SK-N-SH (cell line): ENCODE measurements around the gene TOPAZ1. TPM values are rescaled to one million over a fixed set of nuclear protein-coding genes. Genes with fewer than 3 reads are reported as not detected.

Source experiments
- CTCF ChIA-PET: fragments of 300-600, 350-600 bp; formaldehyde crosslinking; extraction: SDS; loops from one replicate; lab custom pipeline; 2021; lab: Yijun Ruan, JAX
- POLR2A ChIA-PET: fragments of 350-600 bp; sonication (Branson Sonifier 250); formaldehyde crosslinking; extraction: SDS; loops from one replicate; lab custom pipeline; 2020; ENCODE audit warnings: antibody characterized with exemption, inconsistent platforms; lab: Yijun Ruan, JAX
- DNase-seq: peaks from one replicate; pipeline ENCODE4 v3.0.0; 2012
- H2AFZ ChIP-seq: fragments of 200-600 bp; sonication (generic); 2 replicates; pipeline ENCODE4 v1.8.1; 2016; ENCODE audit warnings: antibody characterized with exemption, mild to moderate bottlenecking, low read depth
- H3F3A ChIP-seq: fragments of 200-600 bp; sonication (generic); replicated peaks from 2 replicates; pipeline ENCODE3; 2016; ENCODE audit warnings: antibody characterized with exemption, mild to moderate bottlenecking; ENCODE audit not compliant: insufficient read depth
- H3K27ac ChIP-seq, 2 experiments: fragments of 200-500 bp in 1 of 2; fragments of 200-600 bp in 1 of 2; sonication (Bioruptor generic) in 1 of 2; sonication (generic), shearing (Covaris generic) in 1 of 2; 2 replicates each; pipeline versions ENCODE4 v1.5.1 to v1.6.1; 2014 to 2016; ENCODE audit warnings: low read depth in 2 of 2, inconsistent platforms in 1 of 2, low read length in 1 of 2, mild to moderate bottlenecking in 1 of 2, mixed read lengths in 1 of 2
- H3K27me3 ChIP-seq: fragments of 200-600 bp; sonication (generic), shearing (Covaris generic); 2 replicates; pipeline ENCODE4 v1.6.1; 2016; ENCODE audit warnings: mixed run types; ENCODE audit not compliant: insufficient read depth
- H3K36me3 ChIP-seq, 2 experiments: fragments of 200-500 bp in 1 of 2; fragments of 200-600 bp in 1 of 2; sonication (Bioruptor generic) in 1 of 2; sonication (generic) in 1 of 2; replicated peaks in 1 of 2; 2 replicates each; pipeline versions ENCODE3 to v1.5.1; 2014 to 2016; ENCODE audit warnings: low read length in 1 of 2, mild to moderate bottlenecking in 1 of 2; ENCODE audit not compliant: insufficient read depth in 2 of 2, control insufficient read depth in 1 of 2
- H3K4me1 ChIP-seq, 2 experiments: fragments of 200-500 bp in 1 of 2; fragments of 200-600 bp in 1 of 2; sonication (Bioruptor generic) in 1 of 2; sonication (generic), shearing (Covaris generic) in 1 of 2; 2 replicates each; pipeline versions ENCODE4 v1.5.1 to v1.6.1; 2014 to 2016; ENCODE audit warnings: low read depth in 1 of 2, low read length in 1 of 2, mixed run types in 1 of 2; ENCODE audit not compliant: insufficient read depth in 2 of 2, control insufficient read depth in 1 of 2
- H3K4me2 ChIP-seq: fragments of 200-600 bp; sonication (generic), shearing (Covaris generic); 2 replicates; pipeline ENCODE4 v1.6.1; 2017; ENCODE audit warnings: mixed run types
- H3K4me3 ChIP-seq, 2 experiments: fragments of 200-500 bp in 1 of 2; fragments of 200-600 bp in 1 of 2; sonication (Bioruptor generic) in 1 of 2; sonication (generic), shearing (Covaris generic) in 1 of 2; 2 replicates each; pipeline versions ENCODE4 v1.5.1 to v1.8.1; 2014 to 2016; ENCODE audit warnings: low read depth in 2 of 2, inconsistent platforms in 1 of 2, low read length in 1 of 2, mild to moderate bottlenecking in 1 of 2, mixed read lengths in 1 of 2, moderate library complexity in 1 of 2
- H3K79me2 ChIP-seq: fragments of 200-600 bp; sonication (generic); 2 replicates; pipeline ENCODE4 v1.8.1; 2017; ENCODE audit warnings: mild to moderate bottlenecking; ENCODE audit not compliant: insufficient read depth
- H3K9ac ChIP-seq: fragments of 200-600 bp; sonication (generic); 2 replicates; pipeline ENCODE4 v1.6.1; 2017; ENCODE audit warnings: mixed run types
- H3K9me2 ChIP-seq: fragments of 200-600 bp; sonication (generic); 2 replicates; pipeline ENCODE4 v1.6.1; 2017; ENCODE audit warnings: mixed run types
- H3K9me3 ChIP-seq: fragments of 200-600 bp; sonication (generic); 2 replicates; pipeline ENCODE4 v1.6.1; 2017; ENCODE audit warnings: mixed run types, mild to moderate bottlenecking, moderate library complexity
- H4K20me1 ChIP-seq: fragments of 200-600 bp; sonication (generic); 2 replicates; pipeline ENCODE4 v1.6.1; 2017; ENCODE audit warnings: mild to moderate bottlenecking, mixed run types; ENCODE audit not compliant: insufficient read depth
- CHD2 ChIP-seq: fragments of 150-350 bp; IDR thresholded peaks from 2 replicates; pipeline ENCODE4 v1.6.1; 2018; ENCODE audit warnings: low read length; ENCODE audit not compliant: partially characterized antibody
- ELF1 ChIP-seq: IDR thresholded peaks from 2 replicates; pipeline ENCODE4 v1.4.0; 2012
- FOSL2 ChIP-seq: IDR thresholded peaks from 2 replicates; pipeline ENCODE4 v1.4.0; 2012; ENCODE audit warnings: low read depth, mild to moderate bottlenecking, moderate library complexity, borderline replicate concordance
- FOXJ3 ChIP-seq: sonication (generic); formaldehyde crosslinking; IDR thresholded peaks from 2 replicates; pipeline ENCODE4 v1.5.1; 2020; ENCODE audit warnings: mild to moderate bottlenecking, missing genetic modification reagents
- FOXM1 ChIP-seq: IDR thresholded peaks from 2 replicates; pipeline ENCODE4 v1.4.0; 2012; ENCODE audit warnings: low read depth, mild to moderate bottlenecking
- GABPA ChIP-seq: IDR thresholded peaks from 2 replicates; pipeline ENCODE4 v1.4.0; 2012; ENCODE audit warnings: low read depth, mild to moderate bottlenecking
- JUND ChIP-seq: IDR thresholded peaks from 2 replicates; pipeline ENCODE4 v1.4.0; 2012
- NFIC ChIP-seq: IDR thresholded peaks from 2 replicates; pipeline ENCODE4 v1.4.0; 2012; ENCODE audit warnings: borderline replicate concordance
- POLR2AphosphoS5 ChIP-seq: IDR thresholded peaks from 2 replicates; pipeline ENCODE4 v1.6.1; 2012; ENCODE audit warnings: low read depth, low read length
- RAD21 ChIP-seq: IDR thresholded peaks from 2 replicates; pipeline ENCODE4 v1.6.1; 2012; ENCODE audit warnings: mild to moderate bottlenecking, low read length
- RFX5 ChIP-seq: IDR thresholded peaks from 2 replicates; pipeline ENCODE4 v1.6.1; 2012; ENCODE audit warnings: mild to moderate bottlenecking, improper control_type of control experiment, low read length
- RXRA ChIP-seq: IDR thresholded peaks from 2 replicates; pipeline ENCODE4 v1.4.0; 2012; ENCODE audit warnings: low read depth, mild to moderate bottlenecking, borderline replicate concordance
- TCF12 ChIP-seq: IDR thresholded peaks from 2 replicates; pipeline ENCODE4 v1.4.0; 2012
- TEAD4 ChIP-seq: IDR thresholded peaks from 2 replicates; pipeline ENCODE4 v1.4.0; 2012; ENCODE audit warnings: mild to moderate bottlenecking, borderline replicate concordance; ENCODE audit not compliant: insufficient read depth
- YY1 ChIP-seq: IDR thresholded peaks from 2 replicates; pipeline ENCODE4 v1.4.0; 2012; ENCODE audit warnings: low read depth, mild to moderate bottlenecking
- WGBS: methylation state at CpG from one replicate; pipeline ENCODE4 v1.1.6; 2017; ENCODE audit warnings: low lambda C conversion rate; 5-methylcytosine and 5-hydroxymethylcytosine counted together
- polyA plus RNA-seq, 3 experiments: library from polyadenylated mRNA; depleted of rRNA; stranded (reverse); fragments of >200 nt; gene quantifications; 2 replicates each; pipeline ENCODE4 v1.2.3, GENCODE V29; 2012
- TF ChIP-seq, protein P1 (sequence below): IDR thresholded peaks from 2 replicates; pipeline ENCODE4 v1.6.1; 2012; ENCODE audit warnings: mild to moderate bottlenecking, low read depth, low read length, moderate library complexity
- TF ChIP-seq, protein P2 (sequence below): IDR thresholded peaks from 2 replicates; pipeline ENCODE4 v1.4.0; 2012; ENCODE audit warnings: low read depth
- TF ChIP-seq, protein P3 (sequence below): fragments of 150-350 bp; IDR thresholded peaks from 2 replicates; pipeline ENCODE4 v1.6.1; 2016; ENCODE audit warnings: mild to moderate bottlenecking, low read depth, low read length
- TF ChIP-seq, protein P4 (sequence below): IDR thresholded peaks from 2 replicates; pipeline ENCODE4 v1.4.0; 2012; ENCODE audit warnings: low read depth, borderline replicate concordance
- TF ChIP-seq, protein P5 (sequence below): IDR thresholded peaks from 2 replicates; pipeline ENCODE4 v1.4.0; 2012; ENCODE audit warnings: low read depth, borderline replicate concordance
- TF ChIP-seq, protein P6 (sequence below): IDR thresholded peaks from 2 replicates; pipeline ENCODE4; 2012

The TOPAZ1 gene
- polyA plus RNA-seq, 1 of the 3 experiments (the other 2 are of a cell fraction): not detected

DNA sequence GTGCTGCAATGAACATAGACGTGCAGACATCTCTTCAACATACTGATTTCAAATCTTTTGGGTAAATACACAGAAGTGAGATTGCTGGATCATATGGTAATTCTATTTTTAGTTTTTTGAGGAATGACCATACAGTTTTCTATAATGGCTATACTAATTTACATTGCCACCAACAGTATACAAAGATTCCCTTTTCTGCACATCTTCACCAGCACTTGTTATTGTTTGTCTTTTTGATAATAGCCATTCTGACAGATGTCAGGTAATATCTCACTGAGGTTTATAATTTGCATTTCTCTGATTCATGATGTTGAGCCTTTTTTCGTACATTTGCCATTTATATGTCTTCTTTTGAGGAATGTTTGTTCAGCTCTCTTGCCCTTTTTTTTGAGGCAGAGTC lies 30.5 kb downstream of the TOPAZ1 start:
- Histone ChIP-seq H3K9me2 (no peaks in the 10 kb centered on the region), H2AFZ (no peak overlapping the region), H3K27ac (no peak overlapping the region), H3K4me1 (no peaks in the 10 kb centered on the region), H3K9ac (no peak overlapping the region), H3K79me2 (no peaks in the 10 kb centered on the region), H3K27me3 (no peaks in the 10 kb centered on the region), H3K9me3 (no peaks in the 10 kb centered on the region), H3K36me3 (no peaks in the 10 kb centered on the region), H3K4me2 (no peak overlapping the region), H3K4me3 (no peak overlapping the region), H3F3A (no peaks in the 10 kb centered on the region), H4K20me1 (no peaks in the 10 kb centered on the region)
- TF ChIP-seq CHD2 (no peak), RAD21 (no peak), ELF1 (no peak), JUND (no peak), RFX5 (no peak), FOXJ3 (CRISPR knock-in tag) (no peak)
- TF ChIP-seq, protein P1, sequence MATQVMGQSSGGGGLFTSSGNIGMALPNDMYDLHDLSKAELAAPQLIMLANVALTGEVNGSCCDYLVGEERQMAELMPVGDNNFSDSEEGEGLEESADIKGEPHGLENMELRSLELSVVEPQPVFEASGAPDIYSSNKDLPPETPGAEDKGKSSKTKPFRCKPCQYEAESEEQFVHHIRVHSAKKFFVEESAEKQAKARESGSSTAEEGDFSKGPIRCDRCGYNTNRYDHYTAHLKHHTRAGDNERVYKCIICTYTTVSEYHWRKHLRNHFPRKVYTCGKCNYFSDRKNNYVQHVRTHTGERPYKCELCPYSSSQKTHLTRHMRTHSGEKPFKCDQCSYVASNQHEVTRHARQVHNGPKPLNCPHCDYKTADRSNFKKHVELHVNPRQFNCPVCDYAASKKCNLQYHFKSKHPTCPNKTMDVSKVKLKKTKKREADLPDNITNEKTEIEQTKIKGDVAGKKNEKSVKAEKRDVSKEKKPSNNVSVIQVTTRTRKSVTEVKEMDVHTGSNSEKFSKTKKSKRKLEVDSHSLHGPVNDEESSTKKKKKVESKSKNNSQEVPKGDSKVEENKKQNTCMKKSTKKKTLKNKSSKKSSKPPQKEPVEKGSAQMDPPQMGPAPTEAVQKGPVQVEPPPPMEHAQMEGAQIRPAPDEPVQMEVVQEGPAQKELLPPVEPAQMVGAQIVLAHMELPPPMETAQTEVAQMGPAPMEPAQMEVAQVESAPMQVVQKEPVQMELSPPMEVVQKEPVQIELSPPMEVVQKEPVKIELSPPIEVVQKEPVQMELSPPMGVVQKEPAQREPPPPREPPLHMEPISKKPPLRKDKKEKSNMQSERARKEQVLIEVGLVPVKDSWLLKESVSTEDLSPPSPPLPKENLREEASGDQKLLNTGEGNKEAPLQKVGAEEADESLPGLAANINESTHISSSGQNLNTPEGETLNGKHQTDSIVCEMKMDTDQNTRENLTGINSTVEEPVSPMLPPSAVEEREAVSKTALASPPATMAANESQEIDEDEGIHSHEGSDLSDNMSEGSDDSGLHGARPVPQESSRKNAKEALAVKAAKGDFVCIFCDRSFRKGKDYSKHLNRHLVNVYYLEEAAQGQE: no peak
- CTCF ChIA-PET: no interaction called here
- no peak for DNase-seq
- 23% methylated on average over 2 of the region's 2 CpGs for WGBS
- POLR2A ChIA-PET: no interaction called here

DNA sequence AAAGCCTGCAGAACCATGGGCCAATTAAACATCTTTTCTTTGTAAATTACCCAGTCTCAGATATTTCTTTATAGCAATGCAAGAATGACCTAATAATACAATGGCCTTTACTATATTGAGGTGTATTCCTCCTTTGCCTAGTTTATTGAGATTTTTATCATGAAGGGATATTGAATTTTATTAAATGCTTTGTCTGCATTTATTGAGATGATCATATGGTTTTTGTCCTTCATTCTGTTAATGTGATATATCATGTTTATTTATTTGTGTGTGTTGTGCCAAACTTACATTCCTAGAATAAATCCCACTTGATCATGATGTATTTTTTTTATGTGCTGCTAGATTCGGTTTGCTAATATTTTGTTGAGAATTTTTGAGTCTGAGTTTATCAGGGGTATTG lies 36.2 kb downstream of the TOPAZ1 start:
- no peak overlapping the region for H3K27ac ChIP-seq
- no peaks in the 10 kb centered on the region for H3K9me3 ChIP-seq
- no peaks in the 10 kb centered on the region for H3K9me2 ChIP-seq
- no peak overlapping the region for H2AFZ ChIP-seq
- no peaks in the 10 kb centered on the region for H3K79me2 ChIP-seq
- no peak for DNase-seq
- H3K4me2 ChIP-seq: no peak overlapping the region
- ChIA-PET POLR2A (no interaction called here), CTCF (no interaction called here)
- 9% methylated on average over 1 of the region's 1 CpG for WGBS
- H4K20me1 ChIP-seq: no peaks in the 10 kb centered on the region
- H3K36me3 ChIP-seq: no peaks in the 10 kb centered on the region
- H3K4me1 ChIP-seq: no peaks in the 10 kb centered on the region; a peak in 1 of 4 replicates
- no peaks in the 10 kb centered on the region for H3F3A ChIP-seq
- no peak overlapping the region for H3K4me3 ChIP-seq
- H3K9ac ChIP-seq: no peak overlapping the region
- no peaks in the 10 kb centered on the region for H3K27me3 ChIP-seq
- no peak for TF ChIP-seq GABPA
- TF ChIP-seq, protein P2, sequence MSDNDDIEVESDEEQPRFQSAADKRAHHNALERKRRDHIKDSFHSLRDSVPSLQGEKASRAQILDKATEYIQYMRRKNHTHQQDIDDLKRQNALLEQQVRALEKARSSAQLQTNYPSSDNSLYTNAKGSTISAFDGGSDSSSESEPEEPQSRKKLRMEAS: no peak
- no peak for TF ChIP-seq POLR2AphosphoS5
- TF ChIP-seq, protein P3, sequence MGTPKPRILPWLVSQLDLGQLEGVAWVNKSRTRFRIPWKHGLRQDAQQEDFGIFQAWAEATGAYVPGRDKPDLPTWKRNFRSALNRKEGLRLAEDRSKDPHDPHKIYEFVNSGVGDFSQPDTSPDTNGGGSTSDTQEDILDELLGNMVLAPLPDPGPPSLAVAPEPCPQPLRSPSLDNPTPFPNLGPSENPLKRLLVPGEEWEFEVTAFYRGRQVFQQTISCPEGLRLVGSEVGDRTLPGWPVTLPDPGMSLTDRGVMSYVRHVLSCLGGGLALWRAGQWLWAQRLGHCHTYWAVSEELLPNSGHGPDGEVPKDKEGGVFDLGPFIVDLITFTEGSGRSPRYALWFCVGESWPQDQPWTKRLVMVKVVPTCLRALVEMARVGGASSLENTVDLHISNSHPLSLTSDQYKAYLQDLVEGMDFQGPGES: no peak
- TF ChIP-seq, protein P4, sequence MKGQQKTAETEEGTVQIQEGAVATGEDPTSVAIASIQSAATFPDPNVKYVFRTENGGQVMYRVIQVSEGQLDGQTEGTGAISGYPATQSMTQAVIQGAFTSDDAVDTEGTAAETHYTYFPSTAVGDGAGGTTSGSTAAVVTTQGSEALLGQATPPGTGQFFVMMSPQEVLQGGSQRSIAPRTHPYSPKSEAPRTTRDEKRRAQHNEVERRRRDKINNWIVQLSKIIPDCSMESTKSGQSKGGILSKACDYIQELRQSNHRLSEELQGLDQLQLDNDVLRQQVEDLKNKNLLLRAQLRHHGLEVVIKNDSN: no peak
- no peak for TF ChIP-seq FOSL2
- TF ChIP-seq TCF12: no peak
- no peak for TF ChIP-seq NFIC
- no peak for TF ChIP-seq RXRA
- TF ChIP-seq YY1: no peak
- no peak for TF ChIP-seq FOXM1
- TF ChIP-seq TEAD4: no peak
- no peak for TF ChIP-seq RFX5
- TF ChIP-seq, protein P5, sequence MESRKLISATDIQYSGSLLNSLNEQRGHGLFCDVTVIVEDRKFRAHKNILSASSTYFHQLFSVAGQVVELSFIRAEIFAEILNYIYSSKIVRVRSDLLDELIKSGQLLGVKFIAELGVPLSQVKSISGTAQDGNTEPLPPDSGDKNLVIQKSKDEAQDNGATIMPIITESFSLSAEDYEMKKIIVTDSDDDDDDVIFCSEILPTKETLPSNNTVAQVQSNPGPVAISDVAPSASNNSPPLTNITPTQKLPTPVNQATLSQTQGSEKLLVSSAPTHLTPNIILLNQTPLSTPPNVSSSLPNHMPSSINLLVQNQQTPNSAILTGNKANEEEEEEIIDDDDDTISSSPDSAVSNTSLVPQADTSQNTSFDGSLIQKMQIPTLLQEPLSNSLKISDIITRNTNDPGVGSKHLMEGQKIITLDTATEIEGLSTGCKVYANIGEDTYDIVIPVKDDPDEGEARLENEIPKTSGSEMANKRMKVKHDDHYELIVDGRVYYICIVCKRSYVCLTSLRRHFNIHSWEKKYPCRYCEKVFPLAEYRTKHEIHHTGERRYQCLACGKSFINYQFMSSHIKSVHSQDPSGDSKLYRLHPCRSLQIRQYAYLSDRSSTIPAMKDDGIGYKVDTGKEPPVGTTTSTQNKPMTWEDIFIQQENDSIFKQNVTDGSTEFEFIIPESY: no peak
- TF ChIP-seq, protein P6, sequence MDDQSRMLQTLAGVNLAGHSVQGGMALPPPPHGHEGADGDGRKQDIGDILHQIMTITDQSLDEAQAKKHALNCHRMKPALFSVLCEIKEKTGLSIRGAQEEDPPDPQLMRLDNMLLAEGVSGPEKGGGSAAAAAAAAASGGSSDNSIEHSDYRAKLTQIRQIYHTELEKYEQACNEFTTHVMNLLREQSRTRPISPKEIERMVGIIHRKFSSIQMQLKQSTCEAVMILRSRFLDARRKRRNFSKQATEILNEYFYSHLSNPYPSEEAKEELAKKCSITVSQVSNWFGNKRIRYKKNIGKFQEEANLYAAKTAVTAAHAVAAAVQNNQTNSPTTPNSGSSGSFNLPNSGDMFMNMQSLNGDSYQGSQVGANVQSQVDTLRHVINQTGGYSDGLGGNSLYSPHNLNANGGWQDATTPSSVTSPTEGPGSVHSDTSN: no peak
